Fibroblast of skin of right biceps (primary cell): Measurements from ENCODE around the gene SIRPA.

Source experiments
- DNase-seq: peaks from one replicate; pipeline ENCODE4 v3.0.0-alpha.2; 2013

The SIRPA gene

DNA sequence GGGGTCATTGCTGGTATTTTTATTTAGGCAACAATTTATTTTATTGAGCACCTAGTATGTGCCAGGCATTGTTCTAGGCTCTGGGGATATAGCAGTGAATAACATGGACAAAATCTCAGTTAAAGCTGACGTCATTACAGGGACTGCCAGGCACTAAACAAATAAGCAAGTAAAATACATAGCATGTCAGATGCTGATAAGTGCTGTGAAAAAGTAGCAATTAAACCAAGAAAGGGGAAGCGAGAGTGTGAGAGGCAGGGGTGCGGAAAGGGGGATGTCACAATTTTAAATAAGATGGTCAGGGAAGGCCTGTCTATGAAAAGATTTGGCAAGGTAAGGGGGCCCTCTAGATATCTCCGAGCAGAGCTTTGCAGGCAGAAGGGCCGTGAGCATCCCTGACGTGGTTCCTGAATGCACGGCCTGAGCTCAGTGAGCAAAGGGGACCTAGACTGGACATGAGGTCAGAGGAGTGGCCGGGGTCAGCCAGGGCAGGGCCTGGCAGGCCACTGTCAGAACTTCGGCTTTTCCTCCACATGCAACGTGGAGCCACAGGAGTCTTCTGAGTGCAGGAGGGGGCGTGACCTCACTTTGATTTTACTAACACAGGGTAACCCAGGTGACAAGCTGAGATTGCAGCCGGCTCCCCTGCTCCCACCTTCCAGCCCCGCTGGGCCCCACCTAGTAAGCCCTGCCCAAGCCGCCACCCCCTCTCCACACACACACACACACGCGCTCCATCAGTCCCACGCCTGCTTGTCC, 24.2 kb upstream of the SIRPA start:
- no peak for DNase-seq

- no peak for DNase-seq
These were observed 23.3 kb upstream of the SIRPA start for GRCh38 chr20:1871807-1872458.

DNA sequence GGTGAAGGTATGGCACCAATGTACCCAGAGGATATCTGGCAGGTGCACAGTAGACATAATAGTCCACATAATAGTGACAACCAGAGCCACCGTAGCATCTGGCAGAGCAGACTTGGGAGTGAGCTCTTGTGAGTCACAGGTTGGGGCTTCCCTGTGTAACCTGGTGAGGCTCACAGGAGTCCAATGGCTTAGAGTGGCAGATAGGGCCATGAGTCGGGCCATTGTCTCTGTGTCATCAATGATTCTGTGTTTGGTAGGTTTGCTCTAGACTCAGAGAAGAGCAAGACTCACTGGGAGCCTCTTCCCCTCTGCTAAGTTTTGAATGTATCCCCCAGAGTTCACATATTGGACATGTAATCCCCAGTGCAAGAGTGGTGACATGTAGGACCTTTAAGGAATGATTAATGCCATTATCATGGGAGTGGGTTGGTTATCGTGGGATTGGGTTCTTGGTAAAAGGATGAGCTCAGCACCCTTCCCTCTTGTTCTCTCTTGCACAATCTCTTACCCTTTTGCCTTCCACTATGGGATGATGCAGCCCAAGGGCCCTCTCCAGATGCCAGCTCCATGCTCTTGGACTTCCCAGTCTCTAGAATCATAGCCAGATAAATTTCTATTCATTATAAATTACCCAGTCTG, 22.6 kb upstream of the SIRPA start:
- DNase-seq: no peak

DNA sequence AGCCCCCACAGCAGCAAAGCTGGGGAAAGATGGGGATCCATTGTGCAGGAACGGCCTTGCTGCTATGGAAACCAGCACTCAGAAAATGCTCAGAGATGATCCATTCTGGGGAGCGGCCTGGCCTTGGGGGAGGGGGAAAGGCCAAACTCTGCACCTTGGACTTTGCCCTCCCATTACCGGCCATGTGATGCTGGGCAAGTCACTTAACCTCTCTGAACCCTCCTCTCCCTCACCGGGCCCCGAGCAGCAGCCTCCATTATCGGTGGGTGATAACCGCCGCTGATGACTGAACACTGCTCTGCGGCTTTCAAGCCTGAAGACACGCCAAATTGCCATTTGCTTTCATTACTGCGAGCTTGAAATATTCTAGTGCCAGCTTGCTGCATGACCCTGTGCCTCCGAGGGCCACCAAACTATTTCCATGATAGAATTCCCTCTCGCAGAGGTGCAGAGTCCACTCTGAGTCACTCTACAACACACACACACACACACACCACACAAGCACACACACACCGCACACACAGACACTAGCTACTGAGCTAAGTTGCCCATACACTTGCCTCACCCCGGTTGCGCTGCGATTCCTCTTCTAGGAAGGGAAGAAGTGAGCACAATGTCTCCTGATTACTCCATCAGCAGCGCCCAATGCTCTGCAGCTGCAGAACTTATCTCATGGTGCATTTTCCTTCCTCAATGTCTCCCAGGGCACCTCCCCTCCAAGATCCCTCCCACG, 20.6 kb upstream of the SIRPA start:
- DNase-seq: no peak

DNA sequence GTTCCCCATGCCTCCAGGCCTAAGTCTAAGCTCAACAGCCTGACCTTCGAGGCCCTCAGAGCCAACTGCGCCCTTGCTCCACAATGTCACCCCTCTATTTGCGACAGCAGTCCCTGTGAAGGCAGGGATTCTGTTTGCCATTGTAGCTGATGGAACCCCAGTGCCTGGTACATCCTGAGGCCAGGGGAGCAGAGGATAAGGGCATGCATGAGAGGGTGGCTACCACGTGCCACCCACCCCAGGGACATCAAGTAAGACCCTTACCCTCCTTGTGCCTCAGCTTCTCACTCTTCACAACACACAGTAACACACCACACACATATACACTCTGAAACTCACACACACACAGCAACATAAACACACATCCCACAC, 20.0 kb upstream of the SIRPA start:
- no peak for DNase-seq

GRCh38 chr20:1875762-1876161, 19.4 kb upstream of the SIRPA start:
- DNase-seq: no peak

DNA sequence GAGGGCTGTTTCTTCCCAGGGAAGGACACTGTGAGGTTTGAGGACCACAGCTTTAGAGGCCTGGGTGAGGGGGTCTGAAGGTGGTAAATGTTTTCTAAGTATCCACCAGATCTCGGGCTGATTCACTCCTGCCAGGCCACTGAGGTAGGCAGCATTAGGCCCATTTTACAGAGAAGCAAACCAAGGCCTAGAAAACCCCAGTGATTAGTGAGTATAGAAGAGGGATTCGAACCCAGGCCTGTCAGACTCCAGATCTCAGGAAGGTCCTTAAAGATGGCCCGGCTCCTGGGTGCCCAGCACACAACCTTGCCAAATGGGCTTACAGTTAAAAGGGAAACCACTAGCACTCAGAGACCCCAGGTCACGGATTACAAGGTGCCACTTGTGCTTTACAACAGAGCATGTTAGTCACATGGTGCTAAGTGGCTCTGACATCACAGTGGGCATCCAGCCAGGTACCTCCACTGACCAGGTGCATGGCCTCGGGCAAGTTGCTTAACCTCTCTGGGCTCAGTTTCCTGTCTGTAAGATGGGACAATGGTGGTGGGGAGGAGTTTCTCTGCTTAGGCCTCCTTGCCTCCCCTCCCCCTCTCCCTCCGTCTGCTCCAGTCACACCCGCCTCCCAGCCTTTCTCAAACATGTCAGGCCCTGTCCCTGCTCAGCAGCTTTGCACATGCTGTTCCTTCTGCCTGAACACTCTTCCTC, 18.8 kb upstream of the SIRPA start:
- DNase-seq: no peak

DNA sequence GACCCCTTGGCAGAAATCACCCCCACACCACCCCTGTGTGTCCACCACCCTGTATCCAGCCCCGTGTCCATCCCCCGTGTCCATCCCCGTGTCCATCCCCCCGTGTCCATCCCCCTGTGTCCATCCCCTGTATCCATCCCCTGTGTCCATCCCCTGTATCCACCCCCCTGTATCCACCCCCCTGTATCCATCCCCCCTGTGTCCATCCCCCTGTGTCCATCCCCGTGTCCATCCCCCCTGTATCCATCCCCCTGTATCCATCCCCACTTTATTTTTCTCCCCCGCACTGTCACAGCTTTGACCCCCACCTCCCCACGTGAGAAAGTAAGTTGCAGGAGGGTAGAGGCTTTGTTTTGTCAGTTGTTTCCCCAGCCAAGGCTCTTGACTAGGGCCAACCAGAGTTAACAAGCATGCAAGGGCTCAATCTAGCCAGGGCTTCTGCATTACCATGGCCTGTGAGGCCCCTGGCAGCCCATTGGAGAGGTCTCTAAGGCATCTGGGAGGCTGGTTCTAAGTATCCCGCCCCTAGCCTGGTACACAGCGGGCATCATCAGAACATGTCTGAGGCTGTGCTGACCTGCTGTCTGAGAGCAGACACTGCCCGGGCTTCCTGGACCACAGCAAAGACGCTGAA, 18.1 kb upstream of the SIRPA start:
- no peak for DNase-seq

GRCh38 chr20:1877609-1878200, 17.5 kb upstream of the SIRPA start:
- no peak for DNase-seq

GRCh38 chr20:1879369-1879768, 15.8 kb upstream of the SIRPA start:
- no peak for DNase-seq

DNA sequence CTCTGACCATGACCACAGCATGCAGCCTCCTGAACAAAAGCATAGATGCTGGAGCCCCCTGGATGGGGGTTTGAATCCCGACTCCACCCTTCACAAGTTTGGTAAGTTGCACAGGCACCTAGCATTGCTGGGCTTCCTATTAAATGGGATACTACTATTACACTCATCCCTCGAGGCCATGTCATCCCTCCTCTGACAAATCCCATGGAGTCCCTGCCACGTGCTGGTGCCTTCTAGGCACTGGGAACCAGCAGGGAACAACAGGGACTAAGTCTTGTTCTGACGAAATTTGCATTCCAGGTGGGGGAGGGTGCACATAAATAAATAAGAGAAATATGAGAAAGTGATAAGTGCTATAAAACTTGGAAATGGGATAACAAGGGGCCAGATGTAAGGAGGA, 15.3 kb upstream of the SIRPA start:
- DNase-seq: peak; percentile 48

GRCh38 chr20:1880529-1881239, 14.5 kb upstream of the SIRPA start:
- no peak for DNase-seq

GRCh38 chr20:1881240-1881835, 13.9 kb upstream of the SIRPA start:
- DNase-seq: no peak

- DNase-seq: no peak
These were observed 13.2 kb upstream of the SIRPA start for GRCh38 chr20:1882026-1882425.

DNA sequence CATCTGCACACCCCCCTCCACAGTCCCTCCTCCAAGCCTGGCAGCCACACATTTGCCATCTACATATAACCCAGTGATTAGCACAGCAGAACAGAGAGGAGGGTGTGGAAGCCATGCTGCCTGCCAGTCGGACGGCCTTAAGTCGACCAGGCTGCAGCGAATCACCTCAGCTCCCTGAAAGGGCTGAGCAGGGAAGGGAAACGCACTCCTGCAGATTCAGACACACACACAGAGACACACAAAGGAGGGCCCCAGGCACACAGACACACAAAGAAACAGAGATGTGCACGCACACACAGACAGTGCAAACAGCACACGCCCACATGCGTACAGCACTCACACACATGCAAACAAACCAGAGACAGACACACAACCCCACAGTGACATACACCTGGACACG, 11.2 kb upstream of the SIRPA start:
- no peak for DNase-seq

- no peak for DNase-seq
These were observed 10.0 kb upstream of the SIRPA start for GRCh38 chr20:1885254-1885653.

- DNase-seq: no peak
These were observed 9.1 kb upstream of the SIRPA start for GRCh38 chr20:1885940-1886693.

- DNase-seq: no peak
These were observed 7.9 kb upstream of the SIRPA start for GRCh38 chr20:1887321-1887720.

GRCh38 chr20:1887756-1888155, 7.5 kb upstream of the SIRPA start:
- no peak for DNase-seq

DNA sequence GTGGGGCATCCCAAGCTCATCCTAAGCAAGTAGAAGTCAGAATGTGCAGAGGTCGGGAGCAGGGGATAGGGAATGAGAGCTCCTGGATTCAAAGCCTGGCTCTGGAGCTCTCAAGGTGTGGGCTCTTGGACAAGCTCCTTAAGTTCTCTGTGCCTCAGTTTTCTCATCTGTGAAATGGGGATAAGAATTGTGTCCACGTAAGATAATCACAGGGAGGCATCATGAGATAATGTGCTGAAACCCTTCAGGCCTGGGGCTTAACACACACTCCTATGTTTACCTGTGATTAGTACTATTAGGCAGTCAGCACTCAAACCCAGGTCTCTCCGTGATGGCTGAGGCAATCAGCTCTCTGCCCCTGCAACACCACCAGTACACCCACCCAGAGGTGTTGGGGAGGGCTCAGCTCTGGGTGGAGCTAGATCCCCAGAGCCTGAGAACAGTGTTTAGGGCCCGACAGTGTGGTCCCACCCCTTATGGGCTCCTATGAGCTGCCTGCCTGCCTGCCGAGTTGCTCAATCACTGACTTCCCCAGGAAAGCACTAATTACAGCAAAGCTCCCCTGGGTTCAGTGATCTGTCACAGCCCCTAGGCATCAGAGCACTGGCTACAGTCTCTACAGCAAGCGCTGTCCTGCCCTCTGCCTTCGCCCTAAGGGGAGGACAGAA, 6.3 kb upstream of the SIRPA start:
- DNase-seq: peak; percentile 41
